Measurements from ENCODE around the gene STOM.
"Not testable (repeated sequence)": the region's sequence is repeated elsewhere in the genome, so short reads cannot be mapped to it uniquely, and the experiment has no call there.

Gene STOM

DNA sequence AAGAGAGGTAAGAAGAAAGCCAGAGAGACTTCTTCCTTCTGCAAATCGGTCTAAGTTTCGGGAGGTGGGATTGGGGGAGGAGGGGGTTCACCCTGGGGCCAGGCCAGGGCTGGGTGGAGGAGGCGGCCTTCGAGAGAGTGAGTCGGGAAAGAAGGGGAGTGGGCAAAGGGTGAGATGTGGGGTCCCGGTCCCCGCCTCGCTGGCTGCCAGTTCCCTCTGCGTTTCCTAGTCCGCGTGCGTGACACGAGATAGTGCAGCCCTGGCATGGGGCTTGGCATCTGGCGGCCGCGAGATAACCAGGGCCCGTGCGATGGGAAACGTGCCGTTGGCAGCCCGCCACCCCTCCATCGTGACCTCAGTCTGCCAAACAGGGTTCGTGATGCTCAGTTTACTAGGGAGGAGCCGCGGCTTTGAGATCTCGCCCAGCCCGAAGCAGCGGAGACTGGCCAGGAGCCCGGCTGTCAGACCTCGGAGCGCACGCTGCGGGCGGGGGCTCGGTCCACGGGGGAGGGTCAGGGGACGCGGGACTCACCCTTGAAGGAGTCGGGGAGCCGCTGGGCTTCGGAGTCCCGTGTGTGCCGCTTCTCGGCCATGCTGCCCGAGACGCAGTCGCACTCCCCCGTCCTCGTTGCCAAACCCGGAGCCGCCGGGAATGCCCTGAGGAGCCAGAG, at the start of gene STOM:
TSS of gene STOM (minus strand) at position 656 of the 671 bp plus-strand sequence. CDS start at position 593, 63 bp downstream.
- no peak for DNase-seq

DNA sequence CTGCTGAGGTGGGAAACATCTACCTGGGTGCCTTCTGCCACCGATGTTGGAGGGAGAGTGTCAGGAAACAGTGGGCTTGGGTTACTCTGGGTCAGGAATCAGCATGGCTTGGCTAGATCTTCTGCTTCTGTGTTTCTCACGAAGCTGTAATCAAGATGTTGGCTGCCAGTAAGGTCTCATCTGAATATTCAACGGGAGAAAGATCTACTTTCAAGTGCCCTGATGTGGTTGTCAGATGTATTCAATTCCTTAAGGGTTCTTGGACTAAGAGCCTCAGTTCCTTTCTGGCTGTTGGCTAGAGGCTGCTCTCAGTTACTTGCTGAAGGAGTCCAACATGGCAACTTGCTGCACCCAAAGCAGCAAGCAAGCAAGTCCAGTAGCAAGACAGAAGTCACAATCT, 41.9 kb upstream of the STOM start:
- no peak for DNase-seq

GRCh38 chr9:121405899-121406298, 35.8 kb upstream of the STOM start:
- DNase-seq, result no peak

GRCh38 chr9:121404906-121405305, 34.9 kb upstream of the STOM start:
- DNase-seq, result no peak

- no peak for DNase-seq
Observed at GRCh38 chr9:121399883-121400607, 30.0 kb upstream of the STOM start.

DNA sequence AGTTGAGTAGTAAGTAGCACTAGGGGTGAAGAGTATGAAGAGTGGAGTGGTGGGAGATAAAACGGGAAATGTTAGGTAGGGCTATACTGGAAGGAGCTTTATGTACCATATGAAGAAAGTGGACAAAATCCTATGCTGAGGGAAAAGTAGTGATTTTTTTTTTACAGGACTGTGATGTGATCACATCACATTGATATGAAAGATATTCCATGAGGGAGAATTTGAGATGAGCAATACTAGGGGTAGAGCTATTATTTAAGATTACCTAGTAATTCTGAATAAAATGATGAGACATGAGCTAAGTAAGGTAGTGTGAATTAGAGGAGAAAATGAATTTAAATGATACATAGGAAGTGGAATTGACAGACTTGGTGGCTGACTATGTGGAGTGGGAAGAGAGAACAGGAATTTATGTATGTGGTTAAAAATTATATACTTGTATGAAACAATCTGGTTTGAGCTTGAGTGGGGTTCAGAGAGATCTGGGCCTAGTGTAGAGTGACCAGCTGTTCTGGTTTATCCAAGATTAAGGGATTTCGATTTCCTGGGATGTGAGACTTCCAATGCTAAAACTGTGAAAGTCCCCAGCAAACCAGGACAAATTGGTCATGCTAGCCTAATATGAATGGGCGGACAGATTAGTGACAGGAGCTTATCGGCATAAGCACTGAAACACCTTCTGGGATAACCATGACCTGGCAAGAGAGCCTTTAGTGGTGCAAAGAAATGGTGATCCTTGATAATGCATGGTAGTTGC, 29.3 kb upstream of the STOM start:
- no peak for DNase-seq

DNA sequence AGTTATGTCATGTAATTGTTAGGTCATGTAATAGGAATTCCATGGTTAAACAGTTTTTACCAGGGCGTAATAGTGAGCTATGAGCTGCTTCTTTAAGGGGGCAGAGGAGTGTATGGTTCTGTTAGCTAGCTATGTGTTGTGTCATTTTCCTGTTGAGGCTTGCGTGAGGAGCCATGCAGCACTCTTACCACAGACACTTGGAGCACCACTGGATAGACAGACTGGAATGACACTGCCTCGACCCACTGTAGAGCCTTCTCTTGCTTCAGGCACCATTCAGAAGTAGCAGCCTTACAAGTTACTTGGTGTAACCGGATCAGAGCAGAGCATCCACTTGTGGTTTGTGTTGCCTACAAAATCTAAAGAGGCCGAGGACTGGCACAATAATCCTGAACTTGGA, 28.3 kb upstream of the STOM start:
- DNase-seq, result peak; percentile 55

GRCh38 chr9:121397277-121397676, 27.2 kb upstream of the STOM start:
- DNase-seq, result not testable (repeated sequence)

DNA sequence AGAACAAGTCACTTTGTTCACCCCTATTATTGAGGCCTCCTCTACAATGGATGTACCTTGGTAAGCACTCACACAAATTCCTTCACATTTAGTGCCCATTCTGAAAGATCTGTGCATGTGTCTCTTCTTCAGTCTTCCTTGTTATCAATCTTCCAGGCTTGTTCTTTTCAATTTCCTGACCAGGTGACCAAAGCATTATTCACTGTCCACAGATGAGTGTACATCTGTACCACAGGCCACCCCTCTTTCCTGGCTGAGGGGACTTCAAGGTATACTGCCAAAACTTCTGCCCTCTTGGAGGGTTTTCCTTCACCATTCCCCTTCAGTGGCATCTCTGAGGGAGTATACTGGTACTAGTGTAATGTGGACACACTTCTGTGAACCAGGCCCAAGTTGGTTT, 25.5 kb upstream of the STOM start:
- no peak for DNase-seq

GRCh38 chr9:121394292-121394691, 24.2 kb upstream of the STOM start:
- no peak for DNase-seq

DNA sequence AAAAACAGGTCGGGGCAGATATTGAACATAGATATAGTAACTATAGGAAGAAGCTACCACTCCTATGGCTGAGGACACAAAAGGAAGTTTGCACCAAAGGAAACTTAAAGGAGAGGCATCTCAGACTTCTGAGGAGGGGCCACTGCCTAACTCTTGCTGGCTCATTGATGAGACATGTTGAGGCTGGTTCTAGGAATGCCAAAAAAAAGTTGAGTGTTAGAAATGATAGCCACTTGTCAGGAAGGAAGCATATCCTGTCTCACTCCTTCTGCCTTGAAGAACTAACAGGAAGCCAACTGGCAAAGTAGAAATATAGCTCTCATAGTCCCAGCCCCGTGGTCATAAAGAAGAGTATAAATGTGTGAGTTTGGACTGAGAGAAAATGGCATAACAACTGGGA, 23.3 kb upstream of the STOM start:
- DNase-seq, result no peak

GRCh38 chr9:121390372-121390771, 20.3 kb upstream of the STOM start:
- DNase-seq, result no peak

- DNase-seq, result no peak
Observed at GRCh38 chr9:121388140-121388905, 18.3 kb upstream of the STOM start.

GRCh38 chr9:121386442-121387175, 16.6 kb upstream of the STOM start:
- DNase-seq, result peak; percentile 68

DNA sequence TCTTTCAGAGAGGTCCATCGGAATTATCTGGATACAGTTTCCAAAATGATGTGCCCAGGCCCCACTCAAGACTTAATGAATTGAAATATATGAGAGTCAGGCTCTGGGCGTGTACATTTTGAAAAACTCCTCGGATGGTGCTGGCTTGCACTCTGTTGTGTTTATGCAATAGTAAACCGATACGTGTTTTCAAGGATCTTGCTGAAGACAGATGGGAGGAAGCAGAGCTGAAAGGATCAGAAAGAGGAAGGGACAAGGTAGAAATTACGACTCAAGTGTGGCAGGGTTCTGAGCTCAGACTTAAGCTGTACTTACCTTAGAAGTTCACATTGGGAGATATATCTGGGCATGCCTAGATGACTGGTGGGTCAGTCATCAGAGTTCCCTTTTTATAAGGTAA, 13.7 kb upstream of the STOM start:
- DNase-seq, result no peak

GRCh38 chr9:121380846-121381245, 10.8 kb upstream of the STOM start:
- DNase-seq, result no peak

- no peak for DNase-seq
Observed at GRCh38 chr9:121376214-121376830, 6.3 kb upstream of the STOM start.

- no peak for DNase-seq
Observed at GRCh38 chr9:121373011-121373729, 3.1 kb upstream of the STOM start.

GRCh38 chr9:121372239-121373010, 2.4 kb upstream of the STOM start:
- no peak for DNase-seq

DNA sequence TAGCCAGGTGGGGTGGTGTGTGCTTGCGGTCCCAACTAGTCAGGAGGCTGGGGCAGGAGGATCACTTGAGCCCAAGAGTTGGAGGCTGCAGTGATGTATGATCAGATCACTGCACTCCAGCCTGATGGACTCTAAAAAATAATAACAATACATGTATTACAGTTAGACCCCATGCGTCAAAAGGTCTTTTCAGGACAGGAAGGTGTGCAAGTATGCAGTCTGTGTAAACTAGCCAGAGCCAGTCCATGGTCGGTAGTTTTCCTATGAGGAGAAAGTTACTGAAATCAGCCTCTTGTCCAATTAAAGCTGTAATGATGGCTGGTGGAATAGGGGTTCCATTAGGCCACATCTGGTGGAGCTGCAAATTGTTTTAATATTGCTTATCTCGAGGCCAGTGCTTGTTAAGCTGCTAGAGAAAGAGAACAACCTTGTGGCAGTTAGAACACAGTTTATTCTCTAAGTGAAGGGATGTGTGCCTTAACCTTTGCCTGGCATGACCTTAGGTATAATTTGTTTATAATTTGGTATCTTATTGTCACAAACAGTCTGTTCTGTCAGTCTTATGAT, 1.5 kb upstream of the STOM start:
- DNase-seq, result no peak
